HG03060 (cell line): Measurements from ENCODE around the gene MRPL40.
A peak's percentile ranks its signal among the peaks of the same experiment; 100 is the strongest.

Source experiments
- ATAC-seq: cut with Tn5 transposase; IDR thresholded peaks from one replicate; pipeline ENCODE4 v1.9.1; 2021; ENCODE audit warnings: low read depth, moderate number of reproducible peaks; ENCODE audit not compliant: unreplicated experiment

The MRPL40 gene

DNA sequence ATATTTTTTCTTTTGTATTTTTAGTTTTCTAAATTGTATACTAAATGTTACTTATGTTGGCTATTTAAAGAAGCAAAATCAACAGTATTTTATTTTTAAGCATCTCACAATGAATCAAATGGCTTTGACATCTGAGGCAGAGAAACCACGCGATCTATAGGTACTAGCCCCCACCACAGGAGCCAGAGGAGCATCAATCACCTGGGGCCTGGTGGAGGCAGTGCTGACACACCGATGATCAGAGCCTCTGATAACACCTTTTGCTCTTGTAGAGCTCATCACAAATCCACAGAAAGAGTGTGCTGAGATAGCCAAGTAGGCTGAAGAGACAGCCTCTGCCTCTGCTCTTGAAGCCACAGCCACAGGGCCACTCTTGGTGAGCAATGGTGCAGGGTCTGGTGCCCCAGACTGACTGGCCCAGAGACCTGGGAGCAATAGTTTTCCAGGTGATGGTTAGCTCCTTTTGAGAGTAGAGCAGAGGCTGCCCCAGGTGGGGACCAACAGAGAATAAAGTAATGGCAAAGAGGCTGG, 26.0 kb upstream of the MRPL40 start:
- no peak for ATAC-seq

GRCh38 chr22:19406846-19407245, 25.5 kb upstream of the MRPL40 start:
- ATAC-seq: no peak

DNA sequence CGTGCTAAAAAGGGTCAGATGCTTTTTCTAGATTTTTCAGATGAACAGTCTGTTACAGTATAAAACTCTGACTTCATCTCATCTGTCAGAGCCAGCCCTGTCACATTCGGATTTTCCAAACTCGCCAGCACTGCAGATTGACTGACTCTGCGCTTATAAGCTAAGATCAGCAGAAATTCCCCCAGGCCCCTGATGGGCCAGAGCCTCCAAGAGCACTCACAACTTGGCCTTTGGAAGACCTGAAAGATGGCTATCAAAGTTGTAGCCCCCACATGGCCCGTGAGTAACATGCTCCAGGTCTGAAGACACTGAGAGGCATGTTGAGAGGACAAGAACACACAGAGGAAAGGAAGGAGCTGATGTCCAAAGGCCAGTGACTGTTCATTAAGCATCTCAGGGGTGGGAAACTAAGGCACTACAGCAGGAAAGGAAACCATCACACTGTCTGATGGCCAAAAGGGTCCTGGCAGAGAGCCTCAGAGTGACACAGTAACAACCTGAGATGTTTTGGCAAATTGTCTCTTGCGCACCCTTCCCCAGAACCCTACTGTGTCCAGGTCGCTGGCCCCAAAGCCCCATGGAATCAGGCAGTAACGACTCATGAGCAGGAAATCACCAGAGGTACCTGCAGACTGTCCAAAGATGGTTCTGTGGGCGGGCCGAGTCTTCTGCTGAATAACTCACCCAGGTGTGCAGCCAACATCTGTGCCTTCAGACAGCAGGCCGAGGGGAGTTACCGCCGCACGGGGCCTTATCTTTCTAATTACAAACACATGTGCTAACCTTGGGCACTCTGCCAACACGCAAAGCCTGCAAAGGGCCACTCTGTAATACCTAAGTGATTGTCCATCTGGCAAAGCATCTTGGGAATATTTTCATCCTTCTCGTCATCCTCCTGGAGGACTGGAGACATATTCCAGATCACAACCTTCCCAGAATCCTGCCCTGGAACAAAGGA, 24.4 kb upstream of the MRPL40 start:
- no peak for ATAC-seq

DNA sequence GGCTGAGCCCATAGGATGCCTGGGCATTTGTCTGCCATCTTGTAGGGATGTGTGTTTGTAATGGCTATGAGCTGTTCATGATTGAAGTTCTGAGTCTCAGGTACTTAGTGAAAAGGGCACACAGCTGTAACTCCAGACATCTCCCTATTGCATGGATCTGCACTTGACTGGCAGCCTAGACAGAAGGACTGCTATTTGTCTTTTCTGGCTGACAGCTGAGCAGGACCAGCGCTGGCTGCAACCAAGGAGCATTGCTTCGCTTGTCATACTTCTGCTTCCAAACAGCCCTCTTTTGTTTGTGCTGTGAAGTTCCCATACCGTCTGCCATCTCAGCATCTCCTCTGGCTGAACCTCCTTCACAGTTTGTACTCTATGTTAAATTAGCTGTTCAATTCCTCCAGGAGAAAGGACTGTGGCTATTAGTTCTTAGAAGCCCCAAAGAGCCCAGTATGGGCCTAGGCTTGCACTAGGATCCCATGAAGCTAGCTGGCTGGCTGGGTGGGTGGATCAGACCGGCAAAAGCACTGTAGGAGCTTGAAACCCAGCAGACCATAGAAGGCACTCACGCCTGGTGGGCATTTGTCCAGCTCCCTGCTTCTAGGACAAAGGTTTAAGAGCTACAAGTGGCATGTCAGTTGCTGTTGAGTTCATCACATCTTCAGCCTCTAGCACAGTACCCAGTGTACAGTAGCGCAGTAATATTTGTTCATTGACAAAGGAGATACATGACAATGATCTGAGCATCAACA, 21.2 kb upstream of the MRPL40 start:
- ATAC-seq: no peak

DNA sequence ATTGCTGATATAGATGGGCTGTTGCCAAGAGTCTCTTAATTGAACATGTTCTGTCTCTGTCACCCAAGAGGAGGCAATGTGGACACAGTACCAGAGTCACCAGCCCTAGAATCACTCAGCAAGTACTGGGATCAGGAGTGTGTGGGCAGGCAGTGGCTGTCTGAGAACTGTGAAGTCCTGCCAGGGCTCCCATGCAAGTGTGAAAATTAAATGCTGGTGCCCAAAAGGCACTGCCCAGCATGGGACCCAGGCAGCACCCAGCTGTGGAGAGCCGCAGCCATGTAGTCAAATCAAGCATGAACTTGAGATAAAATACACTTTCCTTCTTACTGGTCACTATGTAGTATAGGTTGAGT, 20.7 kb upstream of the MRPL40 start:
- no peak for ATAC-seq

DNA sequence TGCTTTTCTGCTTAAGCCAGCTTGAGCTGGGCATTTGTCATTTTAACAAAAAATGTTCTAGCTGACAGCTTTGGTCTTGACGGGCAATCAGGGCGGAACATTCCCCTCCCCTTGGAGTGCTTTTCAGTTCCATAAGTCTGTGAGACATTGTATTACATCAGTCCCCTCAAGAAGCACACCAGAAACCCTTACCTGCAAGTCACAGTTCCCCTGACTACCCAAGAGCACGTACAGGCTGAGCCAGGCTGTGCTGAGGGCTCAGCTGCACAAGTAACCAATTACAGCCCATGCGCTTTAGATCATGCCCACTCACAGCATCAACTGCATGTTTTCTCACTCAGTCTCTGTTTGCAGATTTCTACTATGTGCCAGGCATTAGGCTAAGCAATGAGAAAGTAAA, 19.9 kb upstream of the MRPL40 start:
- ATAC-seq: no peak

GRCh38 chr22:19412923-19413322, 19.4 kb upstream of the MRPL40 start:
- no peak for ATAC-seq

DNA sequence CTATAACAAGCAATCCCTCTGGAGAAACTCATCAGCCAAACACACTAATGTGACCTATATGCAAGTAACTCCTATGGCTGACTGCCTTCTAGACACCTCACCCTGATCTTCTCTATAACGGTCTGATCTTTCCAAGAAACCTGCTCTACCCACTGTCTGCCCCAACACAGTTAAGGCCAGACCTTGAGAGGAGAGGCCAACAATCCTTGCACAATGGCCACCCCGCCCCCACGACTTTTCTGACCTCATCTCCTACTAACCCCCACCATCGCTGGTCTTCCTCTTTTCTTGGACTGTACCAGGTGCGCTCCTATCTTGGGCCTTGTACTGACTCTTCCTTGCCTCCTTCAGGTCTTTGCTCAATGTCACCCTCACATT, 13.3 kb upstream of the MRPL40 start:
- no peak for ATAC-seq

DNA sequence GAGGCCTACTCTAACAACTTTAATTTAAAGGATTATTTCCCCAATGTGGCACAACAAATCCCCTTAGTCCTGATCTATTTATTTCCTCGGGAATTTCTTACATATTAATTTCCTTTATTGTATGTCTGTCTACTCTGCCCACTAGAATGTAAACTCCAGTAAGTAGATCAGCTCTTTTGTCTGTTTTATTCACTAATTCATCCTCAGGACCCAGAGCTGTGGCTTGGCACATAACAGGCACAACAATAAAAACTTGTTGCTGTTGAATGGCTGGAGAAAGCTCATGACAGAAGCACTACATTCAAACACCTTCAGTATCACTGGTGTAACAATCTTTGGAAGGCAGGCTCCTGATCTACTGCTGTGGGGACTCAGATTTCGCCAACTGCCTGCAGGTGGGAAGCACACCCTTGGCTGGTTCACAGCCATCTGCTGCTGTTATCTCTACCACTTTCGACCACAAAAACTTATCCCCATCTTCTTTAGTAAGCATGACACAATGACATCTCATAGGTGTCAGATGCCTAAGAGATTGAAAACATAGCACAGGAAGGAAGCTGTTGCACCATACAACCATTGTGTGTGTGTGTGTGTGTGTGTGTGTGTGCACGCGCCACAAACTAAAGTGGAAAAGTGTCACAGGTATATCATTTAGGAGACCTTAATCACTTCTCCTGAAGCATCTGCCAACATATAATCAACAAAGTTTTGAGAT, 12.7 kb upstream of the MRPL40 start:
- no peak for ATAC-seq

DNA sequence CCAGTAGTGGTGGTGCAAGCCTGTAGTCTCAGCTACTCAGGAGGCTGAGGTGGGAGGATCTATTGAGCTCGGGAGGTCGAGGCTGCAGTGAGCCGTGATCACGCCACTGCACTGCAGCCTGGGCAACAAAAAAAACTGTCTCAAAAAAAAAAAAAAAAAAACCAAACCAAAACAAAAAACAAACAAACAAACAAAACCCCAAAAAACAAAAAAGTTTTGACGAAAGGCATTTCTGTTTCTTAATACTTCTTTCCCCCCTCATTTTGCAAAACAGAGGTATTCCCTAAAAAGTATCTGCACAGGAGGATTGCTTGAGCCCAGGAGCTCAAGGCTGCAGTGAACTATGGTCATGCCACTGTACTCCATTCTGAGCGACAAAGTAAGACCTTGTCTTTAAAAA, 12.0 kb upstream of the MRPL40 start:
- no peak for ATAC-seq

- no peak for ATAC-seq
These were observed 9.7 kb upstream of the MRPL40 start for GRCh38 chr22:19422440-19423301.

- ATAC-seq: no peak
These were observed 8.2 kb upstream of the MRPL40 start for GRCh38 chr22:19424186-19424500.

DNA sequence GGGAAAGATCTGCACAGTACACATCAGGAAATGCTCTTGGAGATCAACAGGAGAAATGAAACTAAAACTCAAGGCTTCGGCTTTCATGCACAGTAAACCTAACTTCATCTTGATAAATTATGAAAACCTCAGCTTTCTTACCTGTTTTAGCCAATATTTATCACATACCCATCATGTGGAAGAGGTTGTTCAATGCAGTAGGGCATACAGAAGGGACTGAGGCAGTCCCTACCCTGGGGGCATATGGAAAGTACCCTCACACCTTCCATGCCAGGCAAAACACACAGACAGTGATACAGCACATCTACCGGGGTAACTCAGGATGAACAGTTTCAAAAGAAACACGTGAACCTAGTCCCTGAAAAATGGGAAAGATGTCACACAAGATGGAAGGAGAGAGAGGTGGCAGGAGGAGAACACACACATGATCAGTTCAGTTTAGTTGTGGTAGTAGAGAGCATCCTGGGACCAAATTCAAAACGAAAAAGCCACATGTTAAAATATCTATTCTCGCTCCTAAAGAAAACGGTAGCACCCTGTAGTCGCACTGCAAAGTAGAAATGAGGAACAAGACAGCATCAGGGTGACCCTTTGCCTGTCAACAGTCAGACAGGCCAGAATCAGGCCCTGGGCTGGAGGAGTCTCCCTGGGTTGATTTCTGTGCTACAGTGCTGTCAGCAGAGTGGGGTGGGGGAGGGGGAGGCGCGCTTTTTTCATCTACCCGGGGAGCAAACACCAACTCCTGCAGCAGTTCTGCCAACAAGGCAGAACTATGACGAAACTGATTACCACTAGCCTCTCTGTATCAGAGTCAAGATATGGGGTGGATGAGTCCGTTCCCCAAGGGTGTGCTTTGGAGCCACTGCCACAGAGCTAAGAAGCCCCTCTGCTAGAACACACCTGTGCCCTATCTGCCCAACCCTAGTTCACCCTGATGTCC, 2.1 kb upstream of the MRPL40 start:
- no peak for ATAC-seq

DNA sequence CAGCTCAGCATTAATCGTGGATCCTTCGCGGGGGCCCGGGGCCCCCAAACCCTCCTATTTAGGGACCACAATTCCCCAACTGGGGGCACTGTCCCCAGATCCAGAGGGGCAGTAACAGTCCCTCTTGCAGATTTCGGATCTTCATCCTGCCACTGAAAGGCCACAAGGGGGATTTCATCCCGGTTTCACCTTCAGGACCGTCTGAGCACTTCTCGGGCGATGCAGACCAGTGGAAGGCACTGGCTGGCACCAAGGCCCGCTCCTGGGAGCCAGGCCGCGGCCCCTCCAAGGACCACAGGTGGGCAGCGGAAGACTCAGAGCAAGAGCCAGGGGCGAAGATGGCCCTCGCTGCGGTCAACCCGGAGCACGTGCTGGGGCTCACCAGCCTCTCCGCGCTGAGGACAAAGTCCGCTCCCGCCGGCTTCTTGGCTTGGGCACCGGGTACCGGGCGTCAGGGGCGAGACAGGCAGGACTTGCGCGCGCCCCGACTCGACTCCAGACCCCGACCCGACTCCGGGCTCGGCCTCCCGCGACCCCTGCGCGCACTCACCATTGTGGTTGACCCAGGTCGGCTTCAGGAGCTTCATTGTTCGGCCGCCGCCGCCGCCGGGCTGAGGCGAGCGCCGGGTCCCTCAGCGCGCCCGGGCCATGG, 1.3 kb upstream of the MRPL40 start:
- no peak for ATAC-seq

DNA sequence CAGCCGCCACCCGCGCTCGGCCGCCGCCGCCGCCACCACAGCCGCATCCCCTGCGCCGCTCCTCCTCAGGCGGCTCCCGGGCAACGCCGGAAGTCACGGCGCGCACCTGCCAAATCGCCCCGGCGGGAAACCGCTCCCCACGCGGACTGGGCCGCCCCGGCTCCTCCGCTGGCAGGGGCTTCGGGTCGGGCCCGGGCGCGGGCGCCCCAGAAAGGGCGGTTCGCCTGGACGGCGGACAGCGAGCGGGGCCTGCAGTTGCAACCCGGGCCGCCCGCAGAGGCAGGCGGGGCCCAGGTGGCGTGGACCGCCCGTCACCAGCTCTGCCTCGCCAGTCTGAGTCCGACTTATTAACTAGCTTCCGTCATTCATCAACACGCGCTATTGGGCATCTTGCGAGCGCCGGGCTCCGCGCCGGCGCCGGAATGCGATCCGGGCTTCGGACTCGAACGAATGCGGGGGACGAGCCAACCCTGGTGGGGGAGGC, 654 bp upstream of the MRPL40 start, which contains the start of gene HIRA:
HIRA (minus strand) TSS at position 85 of the 484 bp plus-strand sequence. CDS start 257 bp downstream, outside the sequence.
- ATAC-seq: peak; percentile 25

DNA sequence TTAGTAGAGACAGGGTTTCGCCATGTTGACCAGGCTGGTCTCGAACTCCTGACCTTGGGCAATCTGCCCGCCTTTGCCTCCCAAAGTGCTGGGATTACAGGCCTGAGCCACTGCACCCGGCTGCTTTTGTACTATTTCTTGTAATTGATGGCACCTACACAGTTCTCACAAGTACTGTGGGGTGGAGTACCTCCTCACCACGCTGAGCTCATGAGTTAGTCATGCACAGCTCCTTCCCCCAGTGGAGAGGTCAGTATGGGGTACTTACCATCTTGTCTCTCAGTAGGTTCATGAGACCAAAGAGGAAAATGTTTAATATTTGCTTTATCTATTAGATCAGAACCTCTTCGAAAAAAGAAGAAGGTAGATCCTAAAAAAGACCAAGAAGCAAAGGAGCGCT, 2.1 kb downstream of the MRPL40 start:
- ATAC-seq: no peak

- no peak for ATAC-seq
These were observed 2.7 kb downstream of the MRPL40 start for GRCh38 chr22:19434829-19435580.
